KOPT-K1 (cell line): Measurements from ENCODE around the gene ARHGAP15.

Source experiments
- H3K27ac ChIP-seq: fragments of 200-600 bp; sonication (generic); 2 replicates; pipeline ENCODE4 v1.5.1; 2016; ENCODE audit warnings: antibody characterized with exemption, mild to moderate bottlenecking, low read depth, low read length; ENCODE audit not compliant: poor library complexity, severe bottlenecking
- H3K36me3 ChIP-seq: fragments of 200-600 bp; sonication (generic); 2 replicates; pipeline ENCODE4 v1.5.1; 2017; ENCODE audit warnings: antibody characterized with exemption, mild to moderate bottlenecking, low read length, moderate library complexity; ENCODE audit not compliant: insufficient read depth
- H3K9me3 ChIP-seq: fragments of 200-600 bp; sonication (generic); 2 replicates; pipeline ENCODE4 v1.5.1; 2017; ENCODE audit warnings: antibody characterized with exemption, low read length, mild to moderate bottlenecking; ENCODE audit not compliant: insufficient read depth, poor library complexity, severe bottlenecking

Gene ARHGAP15

DNA sequence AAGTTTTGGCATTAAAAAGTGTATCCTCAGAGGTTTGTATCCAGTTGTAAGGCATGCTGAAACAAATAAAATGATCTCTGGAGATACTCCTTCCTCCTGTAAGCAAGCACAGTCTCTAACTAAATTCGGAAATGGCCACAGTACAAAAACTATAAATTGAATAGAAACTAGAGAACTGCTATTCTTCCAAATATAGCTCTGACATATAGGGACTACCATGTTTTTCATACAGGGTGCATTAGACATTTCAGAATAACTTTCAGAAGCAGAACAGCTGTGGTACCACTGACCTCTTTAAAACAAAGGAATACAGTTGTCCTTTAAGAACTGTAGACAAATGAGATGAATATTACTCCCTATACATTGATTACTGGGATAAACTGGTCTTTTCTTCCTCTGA, 568.5 kb downstream of the ARHGAP15 start:
- H3K9me3 ChIP-seq = no peaks in the 10 kb centered on the region
- no peak overlapping the region for H3K27ac ChIP-seq
- 0 out of 2 replicates have a peak, but pooled peaks cover 1% of the 10 kb centered on the region for H3K36me3 ChIP-seq

DNA sequence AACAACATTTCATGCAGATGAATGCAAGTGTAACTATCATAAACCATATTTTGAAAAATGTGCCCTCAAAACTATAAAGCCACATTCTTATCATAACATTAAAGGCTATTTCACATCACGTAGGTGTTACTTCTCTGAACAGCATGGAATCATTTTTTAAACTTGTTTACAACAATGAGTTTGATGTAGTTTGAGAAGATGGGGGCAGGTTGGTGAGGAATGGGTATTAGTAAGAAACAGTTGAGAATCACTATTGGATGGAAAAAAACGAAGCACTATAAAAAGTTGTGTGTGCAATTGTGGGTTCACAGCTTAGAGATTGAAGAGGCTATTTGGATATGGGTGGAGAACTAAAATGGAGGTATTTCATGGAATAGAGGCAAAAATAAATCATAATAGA, 569.1 kb downstream of the ARHGAP15 start:
- Histone ChIP-seq H3K9me3 (no peaks in the 10 kb centered on the region), H3K36me3 (peaks cover 7% of the 10 kb centered on the region), H3K27ac (no peak overlapping the region)

DNA sequence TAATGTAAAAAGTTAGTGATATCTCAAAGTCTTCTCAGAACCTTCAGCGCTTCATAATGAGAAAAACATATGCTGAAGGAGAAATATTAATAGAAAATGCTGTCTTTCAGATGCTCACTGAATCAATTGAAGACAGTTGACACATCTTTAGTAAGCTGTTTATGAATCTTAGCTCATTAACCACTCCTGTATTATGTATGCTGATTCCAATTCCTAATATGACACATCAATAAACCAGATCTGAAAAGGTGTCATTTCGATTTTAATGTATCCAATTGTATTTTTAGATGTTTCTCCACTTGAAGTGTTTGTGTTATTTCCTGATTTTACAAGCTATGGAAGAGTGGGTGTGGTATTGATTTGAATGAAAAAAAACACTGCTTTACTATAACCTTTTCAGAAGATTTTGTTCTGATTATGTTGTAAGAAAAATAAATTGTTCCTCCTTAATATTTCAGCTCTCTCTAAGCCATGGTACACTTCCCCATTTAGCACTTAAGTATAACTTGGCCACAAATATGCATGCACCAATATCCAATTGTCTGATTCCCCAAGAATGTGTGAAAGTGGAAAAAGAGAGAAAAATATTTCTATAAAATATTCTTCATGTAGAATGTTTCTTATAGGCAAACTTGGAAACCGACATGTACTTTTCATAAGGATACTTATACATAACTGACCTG, 569.8 kb downstream of the ARHGAP15 start:
- H3K27ac ChIP-seq = no peak overlapping the region
- H3K36me3 ChIP-seq = peaks cover 14% of the 10 kb centered on the region
- H3K9me3 ChIP-seq = no peaks in the 10 kb centered on the region

- Histone ChIP-seq H3K27ac (no peak overlapping the region), H3K36me3 (peaks cover 32% of the 10 kb centered on the region), H3K9me3 (no peaks in the 10 kb centered on the region)
Observed at GRCh38 chr2:143700865-143701264, 571.6 kb downstream of the ARHGAP15 start.

GRCh38 chr2:143701785-143702184, 572.6 kb downstream of the ARHGAP15 start:
- Histone ChIP-seq H3K9me3 (no peaks in the 10 kb centered on the region), H3K36me3 (peaks cover 42% of the 10 kb centered on the region), H3K27ac (no peak overlapping the region)

GRCh38 chr2:143702931-143703330, 573.7 kb downstream of the ARHGAP15 start:
- Histone ChIP-seq H3K27ac (no peak overlapping the region), H3K9me3 (no peaks in the 10 kb centered on the region), H3K36me3 (peaks cover 49% of the 10 kb centered on the region)

DNA sequence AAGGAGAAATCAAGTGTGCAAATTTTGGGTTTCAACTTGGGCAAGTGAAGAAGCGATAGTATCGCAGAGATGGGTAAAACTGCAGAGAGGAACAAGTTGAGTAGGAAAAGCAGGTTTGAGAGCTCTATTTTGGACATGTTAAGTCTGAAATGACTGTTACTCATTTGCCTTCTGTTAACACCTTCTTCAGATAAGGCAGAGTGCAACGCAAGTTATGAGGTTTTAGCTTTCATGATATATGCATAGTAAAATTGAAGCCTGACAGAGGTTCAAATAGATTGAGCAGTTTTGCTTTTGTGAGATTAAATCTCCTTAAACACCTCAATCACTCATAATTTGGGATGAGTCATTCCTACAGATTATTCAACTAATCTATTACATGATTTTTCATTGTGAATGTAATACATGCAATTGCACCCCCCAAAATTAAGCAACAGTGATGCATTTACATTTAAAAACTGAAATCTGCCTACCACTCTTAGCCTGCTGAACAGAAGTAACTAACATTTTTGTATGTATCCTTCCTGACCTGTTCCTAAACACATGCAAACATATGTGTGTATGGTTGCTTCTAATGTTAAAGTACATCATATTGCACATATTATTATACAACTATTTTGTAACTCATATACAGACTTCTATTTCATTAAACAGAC, 575.4 kb downstream of the ARHGAP15 start:
- Histone ChIP-seq H3K9me3 (no peaks in the 10 kb centered on the region), H3K27ac (no peak overlapping the region), H3K36me3 (peaks cover 62% of the 10 kb centered on the region)

GRCh38 chr2:143705108-143705707, 576.0 kb downstream of the ARHGAP15 start:
- Histone ChIP-seq H3K9me3 (peaks cover 6% of the 10 kb centered on the region), H3K36me3 (peaks cover 68% of the 10 kb centered on the region), H3K27ac (no peak overlapping the region)

GRCh38 chr2:143706354-143706753, 577.1 kb downstream of the ARHGAP15 start:
- Histone ChIP-seq H3K27ac (no peak overlapping the region), H3K36me3 (peaks cover 80% of the 10 kb centered on the region)

DNA sequence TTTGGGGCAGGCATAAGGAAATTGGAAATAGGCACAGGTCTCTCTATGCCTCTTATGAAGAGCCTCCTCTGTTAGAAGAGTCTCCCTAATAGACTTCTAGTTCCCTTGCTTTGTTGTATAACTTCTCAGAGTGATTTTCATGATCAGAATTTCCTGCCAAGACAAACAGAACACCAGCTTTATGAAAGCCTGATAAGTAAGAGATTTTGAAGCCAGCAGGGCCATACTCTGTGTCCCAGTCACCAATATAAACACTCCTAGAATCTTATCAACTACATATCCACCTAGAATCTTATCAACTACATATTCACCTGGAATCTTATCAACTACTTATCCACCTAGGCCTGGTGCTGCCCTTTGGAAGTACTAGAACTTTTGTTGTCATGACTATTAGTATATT, 579.5 kb downstream of the ARHGAP15 start:
- Histone ChIP-seq H3K9me3 (peaks cover 37% of the 10 kb centered on the region), H3K27ac (no peak overlapping the region), H3K36me3 (peaks cover 92% of the 10 kb centered on the region)

More at GRCh38 chr2:143706354-143706753, 577.1 kb downstream of the ARHGAP15 start:
- peaks cover 16% of the 10 kb centered on the region for H3K9me3 ChIP-seq

DNA sequence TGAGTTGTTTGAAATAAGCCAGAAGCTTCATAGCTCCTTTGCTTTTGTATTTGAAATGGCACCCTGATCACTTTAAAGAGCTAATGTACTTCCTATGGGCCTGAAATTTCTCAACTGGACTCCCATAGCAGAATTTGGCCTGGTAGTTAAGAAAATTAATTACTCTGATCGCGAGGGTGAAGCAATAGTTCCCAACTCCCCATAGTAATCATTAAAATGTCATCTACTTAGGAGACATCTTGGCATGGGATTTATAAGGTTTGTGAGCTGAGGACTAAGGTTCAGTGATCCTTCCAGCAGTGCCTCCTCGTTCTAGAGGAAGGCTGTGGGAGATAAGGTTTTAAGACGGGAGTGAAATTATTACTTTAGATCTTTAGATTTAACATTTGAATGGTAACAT, 581.0 kb downstream of the ARHGAP15 start:
- Histone ChIP-seq H3K36me3 (peaks cover 85% of the 10 kb centered on the region), H3K9me3 (peaks cover 43% of the 10 kb centered on the region), H3K27ac (no peak overlapping the region)

DNA sequence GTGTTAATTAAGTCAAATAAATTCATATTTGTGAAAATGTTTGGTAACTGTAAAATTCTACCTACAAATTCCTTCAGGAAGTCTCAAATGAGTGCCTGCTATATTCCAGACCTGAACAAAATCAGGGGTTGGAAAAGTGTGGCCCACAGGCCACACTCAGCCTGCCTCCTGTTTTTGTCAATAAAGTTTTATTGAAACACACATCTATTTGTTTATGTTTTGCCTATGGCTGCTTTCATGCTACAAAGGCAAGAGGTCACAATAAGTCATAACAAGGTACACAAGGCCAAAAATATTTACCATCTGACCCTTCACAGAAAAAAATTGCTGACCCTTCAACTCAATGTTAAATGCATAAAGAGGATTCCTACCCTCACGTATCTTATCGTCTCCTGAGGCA, 581.7 kb downstream of the ARHGAP15 start:
- peaks cover 79% of the 10 kb centered on the region for H3K36me3 ChIP-seq
- no peak overlapping the region for H3K27ac ChIP-seq
- peaks cover 43% of the 10 kb centered on the region for H3K9me3 ChIP-seq

DNA sequence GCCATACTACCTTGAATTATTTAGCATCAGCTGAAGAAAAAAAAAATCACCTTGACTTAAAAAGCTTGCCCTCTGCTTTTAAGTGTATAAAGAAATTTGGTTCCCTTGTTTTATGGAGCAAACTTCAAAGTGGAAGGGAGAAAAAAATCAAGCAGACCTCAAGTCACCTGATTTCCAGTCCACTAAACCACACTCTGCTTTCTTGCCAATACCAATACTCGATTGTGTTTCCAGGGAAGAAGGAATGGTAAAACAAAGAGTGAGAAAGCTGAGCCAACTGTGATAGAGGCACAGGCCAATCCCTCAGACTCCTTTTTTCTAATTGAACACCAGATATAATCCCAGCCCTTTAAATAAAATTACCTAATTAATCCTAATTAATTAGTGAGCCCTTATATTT, 587.3 kb downstream of the ARHGAP15 start:
- peaks cover 26% of the 10 kb centered on the region for H3K9me3 ChIP-seq
- H3K36me3 ChIP-seq = peaks cover 62% of the 10 kb centered on the region
- no peak overlapping the region for H3K27ac ChIP-seq

- no peak overlapping the region for H3K27ac ChIP-seq
- H3K9me3 ChIP-seq = peaks cover 21% of the 10 kb centered on the region
- H3K36me3 ChIP-seq = peaks cover 57% of the 10 kb centered on the region
Observed at GRCh38 chr2:143717053-143717452, 587.8 kb downstream of the ARHGAP15 start.

DNA sequence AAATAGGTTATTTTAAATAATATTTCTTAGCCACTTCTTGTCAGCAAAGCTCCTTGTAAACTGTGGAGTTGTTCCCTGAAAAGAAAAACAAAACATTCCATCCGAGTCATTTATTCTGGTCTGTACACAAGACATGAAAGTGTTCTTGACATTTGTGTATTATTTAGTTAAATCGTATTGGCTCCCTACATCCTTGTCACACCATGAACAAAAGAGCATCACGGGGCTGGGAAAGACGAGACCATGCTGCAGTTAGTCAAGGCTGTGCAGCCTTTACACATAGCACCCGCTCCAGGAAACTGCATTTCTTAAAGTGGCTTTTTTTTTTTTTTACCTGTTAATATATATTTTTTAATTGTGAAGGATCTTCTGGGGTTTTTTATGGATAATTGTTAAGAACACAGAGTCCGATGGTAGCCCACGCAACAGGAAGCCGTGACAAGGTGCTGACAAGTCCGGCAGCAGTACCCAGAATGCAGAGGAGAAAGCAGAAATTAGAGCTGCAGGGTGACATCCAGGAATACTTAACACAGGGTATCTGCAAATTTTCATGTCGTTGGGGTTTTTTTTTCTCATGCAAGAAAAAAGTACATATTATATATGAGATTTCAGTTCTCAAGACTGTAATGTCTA, 588.4 kb downstream of the ARHGAP15 start:
- no peak overlapping the region for H3K27ac ChIP-seq

More for the DNA sequence above, 588.4 kb downstream of the ARHGAP15 start:
- peaks cover 51% of the 10 kb centered on the region for H3K36me3 ChIP-seq
- H3K9me3 ChIP-seq = peaks cover 15% of the 10 kb centered on the region
